Neural progenitor cell (in vitro differentiated cells): ENCODE results near the gene OGFOD3.

Experiments used
- CTCF ChIP-seq: fragments of 200-600 bp; sonication (generic); IDR thresholded peaks from 2 replicates; pipeline ENCODE4 v1.5.1; 2017; ENCODE audit warnings: antibody characterized with exemption, mild to moderate bottlenecking
- EZH2 ChIP-seq: fragments of 200-600 bp; sonication (generic); IDR thresholded peaks from 2 replicates; pipeline ENCODE4 v1.6.1; 2017; ENCODE audit warnings: antibody characterized with exemption, mild to moderate bottlenecking, moderate library complexity

- TF ChIP-seq EZH2 (no peak), CTCF (no peak)
Measured at GRCh38 chr17:82428546-82428945, 10.2 kb upstream of the OGFOD3 start.
